Neural progenitor cell (in vitro differentiated cells): Measurements from ENCODE around the gene TXLNB.
A peak's percentile ranks its signal among the peaks of the same experiment; 100 is the strongest.

ENCODE experiments used
- EZH2 ChIP-seq: fragments of 200-600 bp; sonication (generic); IDR thresholded peaks from 2 replicates; pipeline ENCODE4 v1.6.1; 2017; ENCODE audit warnings: antibody characterized with exemption, mild to moderate bottlenecking, moderate library complexity
- TF ChIP-seq, protein P1 (sequence below): fragments of 200-600 bp; sonication (generic); IDR thresholded peaks from 2 replicates; pipeline ENCODE4 v1.5.1; 2017; ENCODE audit warnings: antibody characterized with exemption, mild to moderate bottlenecking

- TF ChIP-seq, protein P1, sequence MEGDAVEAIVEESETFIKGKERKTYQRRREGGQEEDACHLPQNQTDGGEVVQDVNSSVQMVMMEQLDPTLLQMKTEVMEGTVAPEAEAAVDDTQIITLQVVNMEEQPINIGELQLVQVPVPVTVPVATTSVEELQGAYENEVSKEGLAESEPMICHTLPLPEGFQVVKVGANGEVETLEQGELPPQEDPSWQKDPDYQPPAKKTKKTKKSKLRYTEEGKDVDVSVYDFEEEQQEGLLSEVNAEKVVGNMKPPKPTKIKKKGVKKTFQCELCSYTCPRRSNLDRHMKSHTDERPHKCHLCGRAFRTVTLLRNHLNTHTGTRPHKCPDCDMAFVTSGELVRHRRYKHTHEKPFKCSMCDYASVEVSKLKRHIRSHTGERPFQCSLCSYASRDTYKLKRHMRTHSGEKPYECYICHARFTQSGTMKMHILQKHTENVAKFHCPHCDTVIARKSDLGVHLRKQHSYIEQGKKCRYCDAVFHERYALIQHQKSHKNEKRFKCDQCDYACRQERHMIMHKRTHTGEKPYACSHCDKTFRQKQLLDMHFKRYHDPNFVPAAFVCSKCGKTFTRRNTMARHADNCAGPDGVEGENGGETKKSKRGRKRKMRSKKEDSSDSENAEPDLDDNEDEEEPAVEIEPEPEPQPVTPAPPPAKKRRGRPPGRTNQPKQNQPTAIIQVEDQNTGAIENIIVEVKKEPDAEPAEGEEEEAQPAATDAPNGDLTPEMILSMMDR, result peak; percentile 69
- no peak for TF ChIP-seq EZH2
Observed at GRCh38 chr6:139250296-139251044, 41.3 kb downstream of the TXLNB start.
